NCI-H524 treated with DMSO at 0.1 percent for 48 hours (cell line): Measurements from ENCODE around the gene RABGAP1L.
"Not testable (repeated sequence)": the region's sequence is repeated elsewhere in the genome, so short reads cannot be mapped to it uniquely, and the experiment has no call there.

Experiments
- DNase-seq: peaks from one replicate; lab custom pipeline; 2025; lab: John Stamatoyannopoulos, UW

The RABGAP1L gene

DNA sequence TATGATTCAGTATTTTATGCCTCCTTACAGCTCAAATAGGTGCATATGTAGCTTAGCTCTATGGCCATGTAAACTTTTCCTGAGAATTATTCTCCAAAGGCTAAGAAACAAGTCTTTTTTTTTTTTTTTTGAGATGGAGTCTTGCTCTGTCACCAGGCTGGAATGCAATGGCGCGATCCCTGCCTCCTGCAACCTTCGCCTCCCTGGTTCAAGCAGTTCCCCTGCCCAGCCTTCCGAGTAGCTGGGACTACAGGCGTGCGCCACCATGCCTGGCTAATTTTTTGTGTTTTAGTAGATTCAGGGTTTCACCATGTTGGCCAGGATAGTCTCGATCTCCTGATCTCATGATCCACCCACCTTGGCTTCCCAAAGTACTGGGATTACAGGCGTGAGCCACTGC, 657.3 kb downstream of the RABGAP1L start:
- not testable (repeated sequence) for DNase-seq

GRCh38 chr1:174818014-174818616, 658.8 kb downstream of the RABGAP1L start:
- no peak for DNase-seq

DNA sequence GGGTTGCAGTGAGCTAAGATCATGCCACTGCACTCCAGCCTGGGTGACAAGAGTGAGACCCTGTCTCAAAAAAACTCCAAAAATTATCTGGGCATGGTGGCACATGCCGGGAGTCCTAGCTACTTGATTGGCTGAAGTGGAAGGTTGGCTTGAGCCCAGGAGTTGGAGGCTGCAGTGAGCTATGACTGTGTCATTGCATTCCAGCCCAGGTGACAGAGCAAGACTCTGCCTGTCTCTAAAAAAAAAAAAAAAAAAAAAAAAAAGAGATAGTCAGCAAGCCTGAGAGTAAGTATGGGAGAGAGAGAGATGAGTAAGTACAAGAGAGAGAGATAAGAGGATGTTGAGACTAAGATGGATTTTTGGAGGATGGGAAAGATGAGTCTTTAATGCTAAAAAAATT, 659.6 kb downstream of the RABGAP1L start:
- DNase-seq = no peak

- no peak for DNase-seq
Measured at GRCh38 chr1:174819596-174819995, 660.3 kb downstream of the RABGAP1L start.

GRCh38 chr1:174825127-174825526, 665.8 kb downstream of the RABGAP1L start:
- DNase-seq = no peak

DNA sequence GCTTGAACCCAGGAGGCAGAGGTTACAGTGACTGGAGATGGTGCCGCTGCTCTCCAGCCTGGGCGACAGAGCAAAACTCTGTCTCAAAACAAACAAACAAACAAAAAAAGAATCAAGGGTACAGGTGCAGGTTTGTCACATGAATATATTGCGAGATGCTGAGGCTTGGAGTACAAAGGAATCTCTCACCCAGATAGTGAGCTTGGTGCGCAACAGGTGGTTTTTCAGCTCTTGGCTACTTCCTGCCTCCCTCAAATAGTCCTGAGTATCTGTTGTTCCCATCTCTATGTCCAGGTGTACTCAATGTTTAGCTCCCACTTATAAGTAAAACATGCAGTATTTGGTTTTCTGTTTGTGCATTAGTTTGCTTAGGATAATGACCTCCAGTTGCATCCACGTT, 666.5 kb downstream of the RABGAP1L start:
- DNase-seq = no peak

- DNase-seq = no peak
Measured at GRCh38 chr1:174828264-174828663, 668.9 kb downstream of the RABGAP1L start.

DNA sequence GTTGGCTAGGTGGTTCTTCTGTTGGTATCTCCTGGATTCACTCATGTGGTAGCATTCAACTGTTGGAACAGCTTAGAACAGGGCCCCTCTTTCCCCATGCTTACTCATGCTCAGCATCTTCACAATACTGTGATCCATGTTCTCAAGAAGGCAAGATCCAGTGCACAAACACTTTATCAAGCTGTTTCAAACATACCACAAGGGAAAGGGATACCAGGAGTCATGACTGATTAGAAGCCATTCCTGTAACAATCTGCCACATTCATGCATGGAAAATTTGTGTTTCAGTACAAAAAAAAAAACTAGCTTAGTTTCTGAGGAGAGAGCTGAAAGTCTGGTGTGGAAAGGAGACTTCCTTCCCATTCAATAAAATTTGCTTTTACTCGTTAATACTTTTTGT, 670.7 kb downstream of the RABGAP1L start:
- DNase-seq = no peak

DNA sequence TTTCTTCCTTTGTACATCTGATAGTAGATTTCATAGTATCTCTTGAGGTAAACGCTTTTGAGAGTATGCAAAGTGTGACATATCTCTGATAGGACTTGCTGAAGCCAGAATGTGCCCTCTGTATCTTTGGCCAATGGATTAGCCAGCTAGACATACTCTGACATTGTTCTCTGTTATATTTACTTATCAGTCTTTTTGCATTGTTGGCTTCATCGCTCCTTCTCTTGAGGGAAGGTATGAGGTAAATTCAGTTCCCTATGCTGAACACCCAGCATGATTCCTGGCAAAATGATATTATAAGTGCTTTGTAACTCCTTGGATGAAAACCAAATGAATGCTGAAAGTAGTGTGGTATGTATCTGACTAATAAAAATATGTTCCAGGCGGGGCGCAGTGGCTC, 677.2 kb downstream of the RABGAP1L start:
- no peak for DNase-seq

- no peak for DNase-seq
Measured at GRCh38 chr1:174837386-174837785, 678.1 kb downstream of the RABGAP1L start.

DNA sequence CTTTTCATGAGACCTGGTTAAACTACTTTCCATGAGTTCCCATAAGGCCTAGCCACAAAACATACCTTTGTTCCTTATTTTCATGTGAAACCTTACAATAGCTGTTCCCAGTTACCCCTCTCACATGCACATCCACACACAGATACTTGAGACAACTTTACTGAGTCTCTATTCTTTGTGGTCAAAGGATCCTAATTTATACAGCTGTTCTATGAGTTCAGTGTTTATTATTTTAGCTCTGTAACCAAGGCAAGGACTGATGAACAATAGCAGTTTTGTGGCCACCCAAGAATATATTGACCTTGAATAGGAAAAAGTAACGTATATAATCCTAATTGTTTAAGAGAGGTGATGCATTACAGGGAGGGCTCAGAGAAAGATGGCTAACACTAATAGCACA, 679.9 kb downstream of the RABGAP1L start:
- DNase-seq = no peak

DNA sequence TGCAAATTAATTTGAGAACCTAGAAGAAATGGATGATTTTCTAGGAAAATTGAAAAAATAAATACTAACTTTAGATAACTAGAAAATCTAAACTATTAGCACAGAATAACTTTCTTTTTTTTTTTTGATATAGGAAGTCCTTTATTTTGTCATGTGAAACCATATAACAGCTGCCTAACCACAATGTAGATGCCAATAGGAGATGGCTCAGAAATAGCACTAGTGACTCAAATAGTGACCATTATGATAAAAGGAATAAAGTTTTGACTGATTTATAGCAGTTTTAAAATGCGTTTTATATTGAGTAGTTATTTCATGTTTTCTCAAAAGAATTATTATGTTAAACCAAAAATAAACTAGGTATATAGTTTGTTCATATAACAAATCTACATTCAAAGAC, 682.4 kb downstream of the RABGAP1L start:
- DNase-seq = no peak

- not testable (repeated sequence) for DNase-seq
Measured at GRCh38 chr1:174848593-174849560, 689.6 kb downstream of the RABGAP1L start.

GRCh38 chr1:174850726-174851125, 691.4 kb downstream of the RABGAP1L start:
- no peak for DNase-seq

DNA sequence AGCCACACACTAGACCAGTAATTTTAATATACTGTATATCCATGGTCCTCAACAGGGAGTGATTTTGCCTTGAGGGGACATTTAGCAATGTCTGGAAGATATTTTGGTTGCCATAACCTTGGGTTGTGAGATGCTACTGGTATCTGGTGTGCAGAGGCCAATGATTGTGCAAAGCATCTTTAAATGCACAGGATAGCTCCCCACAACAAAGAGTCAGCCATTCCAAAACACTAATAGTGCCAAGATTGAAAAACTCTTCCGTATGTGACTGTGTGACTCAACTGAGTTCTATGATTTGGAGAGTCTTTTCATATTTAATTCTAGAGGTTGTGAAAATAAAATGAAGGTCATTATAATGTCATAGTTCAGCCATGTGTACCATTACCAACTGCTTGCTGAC, 699.0 kb downstream of the RABGAP1L start:
- DNase-seq = no peak

GRCh38 chr1:174870319-174870718, 711.0 kb downstream of the RABGAP1L start:
- DNase-seq = no peak

DNA sequence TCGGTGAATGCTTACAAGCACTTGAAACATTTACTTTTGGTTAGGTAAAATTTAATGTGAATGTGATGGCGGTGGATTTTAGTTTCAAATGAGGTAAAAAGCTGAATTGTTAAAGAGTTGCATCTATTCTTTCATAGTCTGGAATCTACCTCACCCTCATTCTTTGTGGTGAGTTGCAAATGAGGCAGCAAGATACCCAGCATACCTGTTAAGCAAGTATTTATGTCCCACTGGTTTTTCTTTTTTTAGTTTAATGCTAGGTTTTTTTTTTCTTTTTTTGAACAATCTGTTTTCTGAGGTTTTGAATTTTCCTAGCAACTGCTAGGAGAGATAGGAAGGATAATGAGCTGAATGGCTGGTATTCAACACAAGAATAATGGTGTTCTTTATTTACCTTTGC, 712.6 kb downstream of the RABGAP1L start:
- DNase-seq = no peak

DNA sequence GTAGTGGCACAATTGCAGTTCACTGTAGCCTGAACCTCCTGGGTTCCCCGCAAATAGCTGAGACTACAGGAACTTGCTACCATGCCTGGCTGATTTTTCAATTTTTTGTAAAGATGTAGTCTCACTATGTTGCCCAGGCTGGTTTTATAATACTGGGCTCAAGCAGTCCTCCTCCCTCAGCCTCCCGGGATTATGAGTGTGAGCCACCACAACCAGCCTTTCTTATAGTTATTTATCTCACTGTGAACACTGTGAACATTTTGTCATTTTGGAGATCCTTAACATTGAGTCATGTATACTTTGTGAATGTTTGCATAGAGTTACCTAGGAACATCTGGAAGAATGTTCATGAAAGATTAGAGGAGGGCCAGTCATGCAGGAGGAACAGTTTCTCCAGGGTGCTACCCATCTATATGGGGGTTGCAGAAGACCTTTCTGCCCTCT, 713.3 kb downstream of the RABGAP1L start:
- DNase-seq = no peak

DNA sequence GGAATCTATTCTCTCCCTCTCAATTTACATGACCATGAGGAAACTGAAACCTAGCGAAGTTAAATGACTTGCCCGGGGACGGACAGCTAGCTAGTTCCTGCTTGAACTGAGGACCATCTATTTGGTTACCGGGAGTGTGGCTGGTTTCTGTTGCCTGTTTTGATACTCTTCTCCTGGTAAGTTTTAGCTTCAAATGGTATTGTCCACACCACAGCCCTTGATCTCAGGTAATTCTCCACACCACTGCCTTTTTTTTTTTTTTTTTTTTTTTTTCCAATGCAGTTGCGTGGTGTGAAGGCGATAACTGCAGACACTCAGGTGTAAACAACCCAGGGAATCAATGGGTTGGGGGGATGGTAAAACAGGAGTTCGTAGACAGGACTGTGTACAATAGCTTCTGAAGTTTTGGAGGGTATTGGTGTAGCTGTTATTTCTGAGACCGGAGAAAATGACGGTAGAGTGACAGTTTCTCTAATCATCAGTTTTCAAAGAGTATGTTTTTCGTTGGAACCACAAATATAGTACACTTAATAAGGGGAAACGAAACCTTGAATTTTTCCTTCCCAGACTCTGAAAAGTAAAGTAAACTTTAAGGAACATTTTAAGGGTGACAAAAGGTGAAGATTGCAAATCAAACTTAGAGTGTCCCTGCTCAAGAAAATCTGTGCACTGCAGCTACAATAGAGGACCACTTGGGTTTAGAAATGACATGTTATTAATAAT, 715.2 kb downstream of the RABGAP1L start:
- DNase-seq = no peak

DNA sequence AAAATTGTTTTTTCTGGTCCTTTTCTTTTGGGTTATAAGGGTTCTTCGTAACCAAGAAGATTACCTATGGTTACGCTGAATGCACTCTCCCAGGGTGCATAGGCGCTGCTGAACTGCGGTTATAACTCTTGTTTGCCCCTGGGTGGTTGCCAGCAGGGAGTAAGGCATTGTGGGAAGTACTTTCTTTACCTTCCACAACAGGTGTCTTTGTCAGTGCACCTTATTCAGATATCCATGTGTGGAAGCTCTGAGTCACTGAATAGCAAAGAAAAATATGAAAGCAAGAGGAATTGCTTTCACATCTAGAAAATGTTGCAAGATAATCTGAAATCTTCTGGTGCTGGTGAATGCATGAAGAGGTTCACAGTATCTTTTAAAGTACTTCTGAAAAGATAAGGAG, 716.0 kb downstream of the RABGAP1L start:
- no peak for DNase-seq

DNA sequence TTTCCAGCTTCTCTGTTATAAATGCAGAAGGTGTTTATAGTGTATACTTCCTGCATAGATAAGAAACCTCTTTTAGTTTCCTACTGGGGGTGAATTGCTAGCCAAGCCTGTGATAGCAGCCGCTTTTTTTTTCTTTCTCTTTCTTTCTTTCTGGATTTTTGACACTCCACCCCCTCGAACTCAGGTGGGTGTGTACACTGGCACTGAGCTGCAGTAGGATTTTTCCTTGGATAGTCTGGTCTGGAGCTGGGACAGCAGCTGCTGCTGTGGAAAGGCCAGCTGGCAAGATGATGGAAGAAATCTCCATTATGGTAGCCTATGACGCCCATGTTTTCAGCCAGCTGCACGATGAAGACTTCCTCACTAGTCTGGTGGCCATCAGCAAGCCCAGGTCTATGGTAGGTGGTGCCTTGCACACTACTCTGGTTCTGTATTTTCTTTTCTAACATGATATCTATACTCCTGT, 717.9 kb downstream of the RABGAP1L start:
- no peak for DNase-seq

DNA sequence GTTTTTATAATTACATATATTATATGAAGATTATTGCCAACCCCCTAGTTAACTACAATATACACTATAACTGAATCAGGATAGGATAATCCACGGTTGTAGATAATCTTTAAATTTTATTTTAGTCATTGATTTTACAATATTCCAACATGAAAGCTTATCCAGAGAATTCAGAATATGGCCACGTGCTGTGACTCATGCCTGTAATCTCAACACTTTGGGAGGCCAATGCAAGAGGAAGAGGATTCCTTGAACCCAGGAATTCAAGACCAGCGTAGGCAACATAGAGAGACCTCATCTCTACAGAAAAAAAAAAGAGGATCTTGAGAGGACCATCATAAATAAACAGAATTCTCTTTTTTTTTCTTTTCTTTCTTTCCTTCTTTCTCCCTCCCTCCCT, 720.9 kb downstream of the RABGAP1L start:
- DNase-seq = no peak

DNA sequence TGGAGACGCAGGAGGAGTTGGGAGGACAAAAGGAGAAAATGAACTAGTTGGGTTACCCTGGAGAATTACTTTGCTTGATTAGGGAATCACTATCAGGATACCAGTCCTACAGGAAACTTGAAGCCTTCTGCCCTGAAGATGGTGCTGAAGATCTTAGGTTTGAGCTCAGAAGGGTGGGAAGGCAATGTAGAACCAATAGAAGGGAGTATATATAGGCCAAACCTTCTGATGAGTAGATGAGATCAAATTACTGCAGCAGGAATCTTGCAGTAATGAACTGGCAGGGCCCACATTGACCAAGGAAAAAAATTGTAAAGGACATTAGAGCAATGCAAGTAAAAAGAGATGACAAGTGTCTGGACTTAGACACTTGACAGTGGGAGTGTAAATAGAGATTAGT, 724.1 kb downstream of the RABGAP1L start:
- DNase-seq = no peak
